Astrocyte of the spinal cord (primary cell): ENCODE measurements around the gene VPS4A.

Experiments
- DNase-seq: peaks from one replicate; pipeline ENCODE4 v3.0.0; 2011; ENCODE audit warnings: low read depth, low spot score
- H3K4me3 ChIP-seq: 2 replicates; pipeline ENCODE4 v1.5.1; 2011; ENCODE audit warnings: low read depth, mild to moderate bottlenecking, low read length, moderate library complexity
- in situ Hi-C: cut with HindIII; loops from 2 replicates; pipeline ENCODE4 v1.10.0; 2017; ENCODE audit warnings: low sequenced_read_pairs
- TF ChIP-seq, protein P1 (sequence below): IDR thresholded peaks from 2 replicates; pipeline ENCODE4 v1.5.1; 2012; ENCODE audit warnings: low read depth, mild to moderate bottlenecking, low read length, inconsistent platforms

VPS4A gene

GRCh38 chr16:69319826-69320739 is 8.9 kb downstream of the VPS4A start:
- TF ChIP-seq, protein P1, sequence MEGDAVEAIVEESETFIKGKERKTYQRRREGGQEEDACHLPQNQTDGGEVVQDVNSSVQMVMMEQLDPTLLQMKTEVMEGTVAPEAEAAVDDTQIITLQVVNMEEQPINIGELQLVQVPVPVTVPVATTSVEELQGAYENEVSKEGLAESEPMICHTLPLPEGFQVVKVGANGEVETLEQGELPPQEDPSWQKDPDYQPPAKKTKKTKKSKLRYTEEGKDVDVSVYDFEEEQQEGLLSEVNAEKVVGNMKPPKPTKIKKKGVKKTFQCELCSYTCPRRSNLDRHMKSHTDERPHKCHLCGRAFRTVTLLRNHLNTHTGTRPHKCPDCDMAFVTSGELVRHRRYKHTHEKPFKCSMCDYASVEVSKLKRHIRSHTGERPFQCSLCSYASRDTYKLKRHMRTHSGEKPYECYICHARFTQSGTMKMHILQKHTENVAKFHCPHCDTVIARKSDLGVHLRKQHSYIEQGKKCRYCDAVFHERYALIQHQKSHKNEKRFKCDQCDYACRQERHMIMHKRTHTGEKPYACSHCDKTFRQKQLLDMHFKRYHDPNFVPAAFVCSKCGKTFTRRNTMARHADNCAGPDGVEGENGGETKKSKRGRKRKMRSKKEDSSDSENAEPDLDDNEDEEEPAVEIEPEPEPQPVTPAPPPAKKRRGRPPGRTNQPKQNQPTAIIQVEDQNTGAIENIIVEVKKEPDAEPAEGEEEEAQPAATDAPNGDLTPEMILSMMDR = no peak

GRCh38 chr16:69320740-69321073 is 9.6 kb downstream of the VPS4A start:
- no peak overlapping the region for H3K4me3 ChIP-seq
- DNase-seq = no peak
- in situ Hi-C loops = no loop called here
- TF ChIP-seq, protein P1 = no peak

More at GRCh38 chr16:69319826-69320739, 8.9 kb downstream of the VPS4A start:
- no peak overlapping the region for H3K4me3 ChIP-seq
- in situ Hi-C loops = no loop called here
- no peak for DNase-seq

DNA sequence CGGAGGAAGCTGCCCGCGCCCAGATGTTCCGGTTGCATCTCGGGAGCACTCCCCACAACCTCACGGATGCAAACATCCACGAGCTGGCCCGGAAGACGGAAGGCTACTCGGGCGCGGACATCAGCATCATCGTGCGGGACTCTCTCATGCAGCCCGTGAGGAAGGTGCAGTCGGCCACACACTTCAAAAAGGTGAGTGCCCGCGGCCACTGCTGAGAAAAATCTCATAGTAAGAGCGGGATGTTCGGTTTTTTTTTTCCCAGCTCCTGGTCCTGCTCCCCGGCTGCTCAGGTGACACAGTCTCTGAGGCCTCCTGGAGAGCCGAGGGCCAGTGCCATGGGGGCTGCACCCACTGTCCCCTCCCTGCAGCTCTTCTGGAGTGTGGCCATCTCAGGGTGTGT is 9.9 kb downstream of the VPS4A start:
- in situ Hi-C loops = no loop called here
- no peak for DNase-seq
- no peak overlapping the region for H3K4me3 ChIP-seq

DNA sequence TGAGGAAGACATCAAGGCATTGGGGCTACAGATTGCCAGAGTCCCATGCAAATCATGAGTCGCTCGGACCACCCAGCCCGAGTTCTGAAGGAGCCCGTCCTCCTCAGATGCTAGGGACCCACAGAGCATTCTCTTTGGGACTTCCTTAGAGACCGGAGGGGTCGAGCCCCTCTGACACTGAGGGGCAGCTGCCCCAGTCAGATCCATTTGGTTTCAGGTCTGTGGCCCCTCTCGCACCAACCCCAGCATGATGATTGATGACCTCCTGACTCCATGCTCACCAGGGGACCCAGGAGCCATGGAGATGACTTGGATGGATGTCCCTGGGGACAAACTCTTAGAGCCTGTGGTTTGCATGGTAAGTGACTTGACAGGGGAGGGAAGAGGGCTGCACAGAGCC is 11.2 kb downstream of the VPS4A start:
- in situ Hi-C loops = no loop called here
- TF ChIP-seq, protein P1 = no peak
- no peak for DNase-seq
- H3K4me3 ChIP-seq = no peak overlapping the region

More for the DNA sequence above, 9.9 kb downstream of the VPS4A start:
- TF ChIP-seq, protein P1 = no peak

DNA sequence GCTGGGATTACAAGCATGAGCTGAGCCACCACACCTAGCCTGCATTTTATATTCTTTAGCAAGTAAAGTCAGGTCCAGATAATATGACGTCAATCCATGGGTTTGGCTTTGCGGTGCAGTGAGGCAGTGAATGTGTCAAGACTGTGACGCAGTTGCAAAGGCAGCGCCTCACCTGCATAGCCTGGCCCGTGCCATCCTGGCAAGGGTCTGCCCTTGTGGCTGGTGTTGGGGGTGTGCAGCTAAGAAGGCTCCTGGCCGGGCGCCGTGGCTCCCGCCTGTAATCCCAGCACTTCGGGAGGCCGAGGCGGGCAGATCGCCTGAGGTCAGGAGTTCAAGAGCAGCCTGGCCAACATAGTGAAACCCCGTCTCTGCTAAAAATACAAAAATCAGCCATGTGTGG is 12.3 kb downstream of the VPS4A start:
- TF ChIP-seq, protein P1 = no peak
- DNase-seq = no peak
- in situ Hi-C loops = no loop called here
- H3K4me3 ChIP-seq = no peak overlapping the region

GRCh38 chr16:69324013-69324531 is 12.9 kb downstream of the VPS4A start:
- no peak overlapping the region for H3K4me3 ChIP-seq
- DNase-seq = no peak
- in situ Hi-C loops = no loop called here
- TF ChIP-seq, protein P1 = no peak
